WTC11 (cell line): ENCODE results near the gene SGMS1. TPM values are rescaled to one million over a fixed set of nuclear protein-coding genes. Genes with fewer than 3 reads are reported as not detected.

Source experiments
- ATAC-seq: fragments of 200-7000 bp; cut with Tn5 transposase; 2 replicates; pipeline ENCODE4 v1.10.0; 2021; ENCODE audit warnings: mild to moderate bottlenecking, moderate library complexity
- CTCF ChIA-PET: fragments of 300-600 bp; sonication (Branson Sonifier 250); formaldehyde crosslinking; loops from one replicate; lab custom pipeline; 2021; ENCODE audit warnings: antibody characterized with exemption; lab: Charles Lee
- POLR2A ChIA-PET: fragments of 350-600 bp; sonication (Branson Sonifier 250); formaldehyde crosslinking; loops from one replicate; lab custom pipeline; 2021; ENCODE audit warnings: antibody characterized with exemption; lab: Charles Lee
- DNase-seq: peaks from one replicate; pipeline ENCODE4 v3.0.0; 2021; ENCODE audit warnings: low spot score
- H3K27ac Mint-ChIP-seq: 2 replicates; pipeline ENCODE4 v1.8.0; 2021; ENCODE audit warnings: mixed read lengths
- H3K27me3 Mint-ChIP-seq: 2 replicates; pipeline ENCODE4 v1.8.0; 2021; ENCODE audit warnings: low read depth, mild to moderate bottlenecking, moderate library complexity, mixed read lengths
- H3K36me3 Mint-ChIP-seq: 2 replicates; pipeline ENCODE4 v1.8.0; 2021; ENCODE audit warnings: mixed read lengths
- H3K4me1 Mint-ChIP-seq: 2 replicates; pipeline ENCODE4 v1.8.0; 2022; ENCODE audit warnings: mixed read lengths
- H3K4me3 Mint-ChIP-seq: 2 replicates; pipeline ENCODE4 v1.8.0; 2021; ENCODE audit warnings: mild to moderate bottlenecking, moderate library complexity, mixed read lengths
- H3K9me3 Mint-ChIP-seq: 2 replicates; pipeline ENCODE4 v1.8.0; 2021; ENCODE audit warnings: mixed read lengths
- E2F4 ChIP-seq: sonication (generic); formaldehyde crosslinking; IDR thresholded peaks from 2 replicates; pipeline ENCODE4 v1.8.1; 2022; ENCODE audit warnings: low read depth, mild to moderate bottlenecking, moderate library complexity, missing genetic modification reagents, borderline replicate concordance
- ERG ChIP-seq: fragments of 250-450 bp; sonication (Bioruptor Pico); IDR thresholded peaks from 2 replicates; pipeline ENCODE4 v1.8.0; 2021; ENCODE audit warnings: mild to moderate bottlenecking
- FOXJ3 ChIP-seq: sonication (generic); formaldehyde crosslinking; IDR thresholded peaks from 2 replicates; pipeline ENCODE4 v1.9.0; 2021; ENCODE audit warnings: missing genetic modification reagents, mild to moderate bottlenecking, borderline replicate concordance
- FOXK1 ChIP-seq: sonication (generic); formaldehyde crosslinking; IDR thresholded peaks from 2 replicates; pipeline ENCODE4 v1.8.0; 2022; ENCODE audit warnings: mild to moderate bottlenecking, moderate library complexity, missing genetic modification reagents
- FOXP4 ChIP-seq: sonication (generic); formaldehyde crosslinking; IDR thresholded peaks from 2 replicates; pipeline ENCODE4 v1.8.0; 2022; ENCODE audit warnings: mild to moderate bottlenecking, missing genetic modification reagents
- HMGXB4 ChIP-seq: sonication (generic); formaldehyde crosslinking; IDR thresholded peaks from 2 replicates; pipeline ENCODE4 v1.8.1; 2023; ENCODE audit warnings: mild to moderate bottlenecking, moderate library complexity, missing genetic modification reagents
- IRF1 ChIP-seq: sonication (generic); formaldehyde crosslinking; IDR thresholded peaks from 2 replicates; pipeline ENCODE4 v1.8.0; 2023; ENCODE audit warnings: missing genetic modification reagents
- IRF2 ChIP-seq: sonication (generic); formaldehyde crosslinking; IDR thresholded peaks from 2 replicates; pipeline ENCODE4 v1.8.0; 2022; ENCODE audit warnings: low read depth, missing genetic modification reagents, borderline replicate concordance
- MLX ChIP-seq: sonication (generic); formaldehyde crosslinking; IDR thresholded peaks from 2 replicates; pipeline ENCODE4 v1.8.1; 2023; ENCODE audit warnings: mild to moderate bottlenecking, missing genetic modification reagents, moderate library complexity
- NFYB ChIP-seq: sonication (generic); formaldehyde crosslinking; conservative IDR thresholded peaks from 2 replicates; pipeline ENCODE4 v1.8.0; 2022; ENCODE audit warnings: low read depth, missing genetic modification reagents
- NR2C2 ChIP-seq: sonication (generic); formaldehyde crosslinking; IDR thresholded peaks from 2 replicates; pipeline ENCODE4 v1.8.0; 2022; ENCODE audit warnings: mild to moderate bottlenecking, missing genetic modification reagents
- TEAD4 ChIP-seq: sonication (generic); formaldehyde crosslinking; IDR thresholded peaks from 2 replicates; pipeline ENCODE4 v1.8.0; 2022; ENCODE audit warnings: mild to moderate bottlenecking, missing genetic modification reagents
- USF1 ChIP-seq: sonication (generic); formaldehyde crosslinking; IDR thresholded peaks from 2 replicates; pipeline ENCODE4 v1.8.0; 2022; ENCODE audit warnings: mild to moderate bottlenecking, missing genetic modification reagents
- ZNF138 ChIP-seq: sonication (generic); formaldehyde crosslinking; conservative IDR thresholded peaks from 2 replicates; pipeline ENCODE4 v1.8.1; 2022; ENCODE audit warnings: mild to moderate bottlenecking, moderate library complexity, missing genetic modification reagents
- ZNF425 ChIP-seq: fragments of 250-450 bp; sonication (Bioruptor Pico); conservative IDR thresholded peaks from 2 replicates; pipeline ENCODE4 v1.9.0; 2021; ENCODE audit warnings: mild to moderate bottlenecking
- ZNF671 ChIP-seq: fragments of 250-450 bp; sonication (Bioruptor Pico); IDR thresholded peaks from 2 replicates; pipeline ENCODE4 v1.8.0; 2021; ENCODE audit warnings: mild to moderate bottlenecking
- total RNA-seq: library from RNA; stranded (reverse); gene quantifications from 3 replicates; pipeline ENCODE4 v1.2.3, GENCODE V29; 2021

SGMS1 gene
- total RNA-seq, 1 experiment from 2014 or later = 13.2 TPM

GRCh38 chr10:50341987-50342386, 281.8 kb downstream of the SGMS1 start:
- no peaks in the 10 kb centered on the region for H3K36me3 Mint-ChIP-seq
- no peak overlapping the region for H3K27ac Mint-ChIP-seq
- DNase-seq = no peak
- no peaks in the 10 kb centered on the region for H3K9me3 Mint-ChIP-seq
- H3K4me1 Mint-ChIP-seq = no peaks in the 10 kb centered on the region
- no peak overlapping the region for H3K4me3 Mint-ChIP-seq
- ChIA-PET POLR2A (no interaction called here), CTCF (interaction anchor here (1.1 kb wide), 1 partner anchor 26 kb away, joined by 3 read pairs; no protein-coding TSS in a partner anchor)
- H3K27me3 Mint-ChIP-seq = no peaks in the 10 kb centered on the region
- TF ChIP-seq ZNF425 (CRISPR knock-in tag) (no peak), HMGXB4 (CRISPR knock-in tag) (no peak), NR2C2 (no peak), FOXJ3 (CRISPR knock-in tag) (no peak), MLX (CRISPR knock-in tag) (no peak), FOXK1 (CRISPR knock-in tag) (no peak), IRF1 (CRISPR knock-in tag) (no peak), ZNF138 (CRISPR knock-in tag) (no peak), TEAD4 (CRISPR knock-in tag) (no peak), USF1 (CRISPR knock-in tag) (no peak), E2F4 (CRISPR knock-in tag) (no peak), FOXP4 (CRISPR knock-in tag) (no peak), ERG (CRISPR knock-in tag) (no peak), NFYB (no peak), IRF2 (CRISPR knock-in tag) (no peak), ZNF671 (CRISPR knock-in tag) (no peak)
- no peak for ATAC-seq
